Sigmoid colon (tissue), 4 donors: ENCODE data around the gene SUSD2.

Experiments
- CTCF ChIP-seq, 4 experiments: fragments of 450-650 bp in 3 of 4; fragments of 200-600 bp in 1 of 4; IDR thresholded peaks; one replicate each; pipeline ENCODE4 v1.5.1; 2016 to 2019; ENCODE audit warnings: antibody characterized with exemption in 4 of 4, mild to moderate bottlenecking in 3 of 4, moderate library complexity in 2 of 4
- EP300 ChIP-seq, 4 donors: sonication (generic); formaldehyde crosslinking; IDR thresholded peaks; one replicate each; pipeline ENCODE4 v1.6.1; 2017; ENCODE audit warnings: antibody characterized with exemption in 4 of 4
- POLR2A ChIP-seq, 2 donors: fragments of 450-650 bp; IDR thresholded peaks; one replicate each; pipeline ENCODE4 v1.6.1; 2016; ENCODE audit warnings: antibody characterized with exemption in 2 of 2, mild to moderate bottlenecking in 2 of 2, moderate library complexity in 2 of 2
- POLR2AphosphoS5 ChIP-seq, 4 donors: sonication (generic); formaldehyde crosslinking; IDR thresholded peaks; one replicate each; pipeline ENCODE4 v1.6.1; 2017; ENCODE audit warnings: antibody characterized with exemption in 4 of 4

- no peak for TF ChIP-seq CTCF (IDR thresholded peaks at IDR 0.05)
- no peak for TF ChIP-seq POLR2A (IDR thresholded peaks at IDR 0.05)
- no peak for TF ChIP-seq POLR2AphosphoS5 (IDR thresholded peaks at IDR 0.05)
- no peak for TF ChIP-seq EP300 (IDR thresholded peaks at IDR 0.05)
Observed at GRCh38 chr22:24209687-24210086, 28.4 kb downstream of the SUSD2 start.
